NT2/D1 (cell line): Measurements from ENCODE around the gene MRPL36.
"Not testable (repeated sequence)": the region's sequence is repeated elsewhere in the genome, so short reads cannot be mapped to it uniquely, and the experiment has no call there.

Experiments
- DNase-seq: peaks from one replicate; pipeline ENCODE4 v3.0.0-alpha.2; 2011; ENCODE audit warnings: low read depth, low spot score
- H3K27me3 ChIP-seq: 2 replicates; pipeline ENCODE4 v1.6.0; 2011; ENCODE audit warnings: mild to moderate bottlenecking; ENCODE audit not compliant: insufficient read length, insufficient read depth
- H3K36me3 ChIP-seq: 2 replicates; pipeline ENCODE4 v1.6.1; 2011; ENCODE audit warnings: mild to moderate bottlenecking, low read length, mixed read lengths; ENCODE audit not compliant: insufficient read depth, insufficient read length
- H3K4me1 ChIP-seq: 2 replicates; pipeline ENCODE4 v1.5.1; 2011; ENCODE audit not compliant: insufficient read depth, insufficient read length
- H3K4me3 ChIP-seq: 2 replicates; pipeline ENCODE4 v1.5.1; 2011; ENCODE audit warnings: low read depth; ENCODE audit not compliant: insufficient read length
- H3K9ac ChIP-seq: 2 replicates; pipeline ENCODE4 v1.6.0; 2011; ENCODE audit warnings: low read depth; ENCODE audit not compliant: insufficient read length
- H3K9me3 ChIP-seq: 2 replicates; pipeline ENCODE4 v1.5.1; 2011; ENCODE audit warnings: mild to moderate bottlenecking, low read length; ENCODE audit not compliant: insufficient read depth
- SUZ12 ChIP-seq: IDR thresholded peaks from 2 replicates; pipeline ENCODE4 v1.6.1; 2011; ENCODE audit not compliant: insufficient read length, insufficient read depth; ENCODE audit errors: extremely low read depth
- YY1 ChIP-seq: IDR thresholded peaks from 2 replicates; pipeline ENCODE4 v1.6.1; 2011; ENCODE audit not compliant: insufficient read length, insufficient read depth
- ZNF274 ChIP-seq: IDR thresholded peaks from 2 replicates; pipeline ENCODE4 v1.6.1; 2011; ENCODE audit warnings: mild to moderate bottlenecking, low read depth, low read length

Gene MRPL36

DNA sequence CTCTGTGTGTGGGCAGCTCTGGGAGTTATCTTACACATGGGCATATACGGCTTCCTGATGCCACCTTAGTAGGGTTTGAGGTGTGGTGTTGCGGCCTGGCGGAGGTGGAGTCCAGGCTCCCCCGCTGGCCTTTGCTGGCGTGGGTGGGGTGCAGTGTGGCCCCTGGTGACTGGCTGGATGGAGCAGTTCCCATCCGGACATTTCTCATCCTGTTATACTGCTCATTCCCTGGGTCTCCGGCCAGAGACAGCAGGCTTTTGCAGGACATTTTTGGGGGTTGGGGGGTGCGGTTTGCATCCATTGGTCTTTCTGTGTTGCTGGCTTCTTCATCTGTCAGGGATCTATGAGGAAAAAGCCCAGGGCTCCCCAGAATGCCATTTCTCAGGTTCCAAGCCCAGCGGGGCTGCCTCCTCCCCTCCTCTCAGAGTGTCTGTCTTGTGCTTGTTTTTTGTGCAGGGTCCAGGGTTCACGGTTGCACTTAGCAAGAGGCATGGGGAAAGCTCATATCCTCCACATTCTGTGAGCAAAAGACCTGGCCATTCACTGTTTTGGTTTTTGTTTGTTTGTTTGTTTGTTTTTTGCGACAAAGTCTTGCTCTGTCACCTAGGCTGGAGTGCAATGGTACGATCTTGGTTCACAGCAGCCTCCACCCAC lies 23.9 kb upstream of the MRPL36 start:
- no peak for TF ChIP-seq SUZ12
- no peak for TF ChIP-seq YY1
- TF ChIP-seq ZNF274, result no peak
- no peak overlapping the region for H3K9ac ChIP-seq
- DNase-seq, result no peak
- no peaks in the 10 kb centered on the region for H3K27me3 ChIP-seq
- H3K36me3 ChIP-seq, result peaks cover 62% of the 10 kb centered on the region
- peaks cover 3% of the 10 kb centered on the region for H3K4me1 ChIP-seq
- no peaks in the 10 kb centered on the region for H3K9me3 ChIP-seq
- H3K4me3 ChIP-seq, result no peak overlapping the region

DNA sequence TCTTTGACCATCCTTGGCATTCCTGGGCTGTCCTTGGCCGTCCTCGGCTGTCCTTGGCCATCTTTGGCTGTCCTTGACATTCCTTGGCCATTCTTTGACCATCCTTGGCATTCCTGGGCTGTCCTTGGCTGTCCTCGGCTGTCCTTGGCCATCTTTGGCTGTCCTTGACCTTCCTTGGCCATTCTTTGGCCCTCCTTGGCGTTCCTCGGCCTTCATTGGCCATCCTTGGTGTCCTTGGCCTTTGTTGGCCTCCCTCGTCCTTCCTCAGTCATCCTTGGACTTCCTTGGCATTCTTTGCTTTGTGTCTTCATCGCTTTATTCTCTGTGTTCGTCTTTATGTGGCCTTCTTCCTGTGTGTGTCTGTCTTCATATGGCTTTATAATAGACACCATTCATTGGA lies 22.2 kb upstream of the MRPL36 start:
- TF ChIP-seq SUZ12, result no peak
- TF ChIP-seq ZNF274, result no peak
- TF ChIP-seq YY1, result no peak

GRCh38 chr5:1820926-1821325 lies 21.3 kb upstream of the MRPL36 start:
- Histone ChIP-seq H3K9ac (no peak overlapping the region), H3K9me3 (no peaks in the 10 kb centered on the region), H3K4me3 (no peak overlapping the region), H3K27me3 (no peaks in the 10 kb centered on the region), H3K36me3 (peaks cover 74% of the 10 kb centered on the region), H3K4me1 (peaks cover under 1% of the 10 kb centered on the region)
- DNase-seq, result no peak
- no peak for TF ChIP-seq ZNF274
- no peak for TF ChIP-seq SUZ12
- TF ChIP-seq YY1, result no peak

More for the DNA sequence above, 22.2 kb upstream of the MRPL36 start:
- Histone ChIP-seq H3K27me3 (no peaks in the 10 kb centered on the region), H3K4me3 (no peak overlapping the region), H3K9ac (no peak overlapping the region), H3K36me3 (peaks cover 74% of the 10 kb centered on the region), H3K4me1 (no peaks in the 10 kb centered on the region), H3K9me3 (no peaks in the 10 kb centered on the region)
- no peak for DNase-seq

DNA sequence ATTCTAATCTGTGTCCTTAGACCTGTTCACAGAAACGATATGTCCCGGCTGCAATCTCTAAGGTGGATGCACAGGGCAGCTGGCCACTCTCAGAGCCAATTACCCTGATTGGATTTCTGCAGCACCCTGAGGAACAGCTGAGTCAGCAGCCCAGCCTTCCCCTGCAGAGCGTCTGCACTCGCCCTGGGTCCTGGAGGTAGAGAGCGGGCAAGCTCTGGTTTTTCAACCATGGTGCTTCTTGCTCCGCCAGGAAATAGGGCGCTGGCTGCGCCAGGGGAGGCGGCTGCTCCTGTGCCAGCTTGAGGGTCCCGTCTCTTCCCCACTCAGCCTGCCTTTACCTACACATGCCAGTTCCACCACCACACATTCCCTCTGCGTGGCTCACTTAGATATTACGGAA lies 20.7 kb upstream of the MRPL36 start:
- Histone ChIP-seq H3K9me3 (no peaks in the 10 kb centered on the region), H3K27me3 (no peaks in the 10 kb centered on the region), H3K36me3 (peaks cover 76% of the 10 kb centered on the region)

DNA sequence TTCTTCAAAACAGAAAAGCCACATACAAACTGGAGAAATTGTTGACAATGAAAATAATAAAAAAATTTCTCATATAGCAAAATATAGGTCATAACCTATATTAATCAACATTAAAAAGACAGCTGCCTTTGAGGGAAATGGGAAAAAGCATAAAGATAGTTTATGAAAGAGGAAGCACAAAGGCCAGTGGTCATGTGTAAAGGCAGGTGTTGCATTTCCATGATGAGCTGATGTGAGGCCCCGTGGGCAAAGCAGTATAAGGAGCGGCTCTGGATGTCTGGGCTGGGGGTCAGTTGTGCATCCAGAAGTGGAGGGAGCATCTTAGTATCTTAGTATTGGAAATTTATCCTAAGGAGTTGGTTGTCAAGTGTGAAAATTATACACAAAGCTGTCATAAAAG lies 19.8 kb upstream of the MRPL36 start:
- Histone ChIP-seq H3K4me1 (peaks cover 3% of the 10 kb centered on the region), H3K27me3 (no peaks in the 10 kb centered on the region), H3K4me3 (no peak overlapping the region), H3K9me3 (no peaks in the 10 kb centered on the region), H3K9ac (no peak overlapping the region), H3K36me3 (peaks cover 80% of the 10 kb centered on the region)
- TF ChIP-seq SUZ12 (no peak), YY1 (no peak)
- DNase-seq, result no peak

More for the DNA sequence above, 20.7 kb upstream of the MRPL36 start:
- H3K9ac ChIP-seq, result no peak overlapping the region
- H3K4me1 ChIP-seq, result peaks cover 3% of the 10 kb centered on the region
- no peak for DNase-seq
- H3K4me3 ChIP-seq, result no peak overlapping the region
- TF ChIP-seq SUZ12, result no peak
- no peak for TF ChIP-seq YY1
- TF ChIP-seq ZNF274, result no peak

- Histone ChIP-seq H3K27me3 (no peaks in the 10 kb centered on the region), H3K36me3 (peaks cover 82% of the 10 kb centered on the region), H3K9me3 (no peaks in the 10 kb centered on the region), H3K9ac (no peak overlapping the region), H3K4me3 (no peak overlapping the region), H3K4me1 (peaks cover 3% of the 10 kb centered on the region)
- TF ChIP-seq ZNF274, result no peak
- TF ChIP-seq YY1, result no peak
- TF ChIP-seq SUZ12, result no peak
- no peak for DNase-seq
Observed at GRCh38 chr5:1818784-1819183, 19.1 kb upstream of the MRPL36 start.

GRCh38 chr5:1817261-1818043 lies 17.8 kb upstream of the MRPL36 start:
- Histone ChIP-seq H3K9me3 (no peaks in the 10 kb centered on the region), H3K27me3 (no peaks in the 10 kb centered on the region), H3K4me1 (peaks cover 3% of the 10 kb centered on the region), H3K4me3 (no peak overlapping the region), H3K36me3 (peaks cover 86% of the 10 kb centered on the region), H3K9ac (no peak overlapping the region)
- DNase-seq, result no peak
- TF ChIP-seq ZNF274, result no peak

DNA sequence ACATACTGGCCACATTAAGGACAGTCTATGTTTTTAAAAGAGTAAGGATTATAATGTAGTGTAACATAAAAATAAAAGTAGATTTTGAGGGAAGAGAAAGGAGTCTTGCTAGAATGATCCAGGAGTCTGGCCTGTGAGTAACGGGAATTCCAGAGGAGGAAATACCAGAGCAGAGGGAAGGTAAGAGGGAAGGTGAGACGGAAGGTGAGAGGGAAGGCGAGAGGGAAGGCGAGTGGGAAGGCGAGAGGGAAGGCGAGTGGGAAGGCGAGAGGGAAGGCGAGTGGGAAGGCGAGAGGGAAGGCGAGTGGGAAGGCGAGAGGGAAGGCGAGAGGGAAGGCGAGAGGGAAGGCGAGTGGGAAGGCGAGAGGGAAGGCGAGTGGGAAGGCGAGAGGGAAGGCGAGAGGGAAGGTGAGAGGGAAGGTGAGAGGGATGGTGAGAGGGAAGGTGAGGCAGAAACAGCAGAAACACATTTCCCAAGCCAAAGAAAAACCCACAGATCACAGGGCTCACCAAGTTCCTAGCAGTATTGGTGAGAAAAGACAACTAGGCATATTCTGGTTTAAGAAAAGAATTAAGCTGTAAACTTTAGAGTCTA lies 17.0 kb upstream of the MRPL36 start:
- not testable (repeated sequence) for H3K9ac ChIP-seq, H3K9me3 ChIP-seq, DNase-seq, H3K4me1 ChIP-seq, H3K4me3 ChIP-seq, H3K27me3 ChIP-seq
- H3K36me3 ChIP-seq, result peaks cover 86% of the 10 kb centered on the region
